Measurements from ENCODE around the gene SRPK1. TPM values are rescaled to one million over a fixed set of nuclear protein-coding genes. Genes with fewer than 3 reads are reported as not detected.

Gene SRPK1
- total RNA-seq, 4 donors from 2014 or later, result 107 to 155 (median 110) TPM

Other genes with a start within 250 kb of the SRPK1 start
- gene FKBP5, start 232.2 kb downstream of the SRPK1 start, total RNA-seq, result 100 to 1,000 TPM in 3 of 4 donors, 10 to 100 TPM in 1; 82.8 to 299 (median 254) TPM
- 1 to 10 TPM in 1 of 4 donors, under 1 TPM in 1, not detected in 2; 0.68 to 1.5 TPM for gene ARMC12, start 184.1 kb downstream of the SRPK1 start, total RNA-seq
- gene CLPSL2, start 144.5 kb downstream of the SRPK1 start, total RNA-seq, result not detected
- not detected for gene CLPSL1, start 140.1 kb downstream of the SRPK1 start, total RNA-seq
- not detected for gene CLPS, start 123.8 kb downstream of the SRPK1 start, total RNA-seq
- gene LHFPL5, start 115.7 kb downstream of the SRPK1 start, total RNA-seq, result not detected
- 1 to 10 TPM in 2 of 4 donors, not detected in 2; 1.1 to 2.6 TPM for gene SLC26A8, start 103.5 kb upstream of the SRPK1 start, total RNA-seq
- 100 to 1,000 TPM in 2 of 4 donors, 10 to 100 TPM in 2; 82.2 to 132 (median 112) TPM for gene MAPK14, start 106.7 kb upstream of the SRPK1 start, total RNA-seq
- gene MAPK13, start 209.4 kb upstream of the SRPK1 start, total RNA-seq, result 100 to 1,000 TPM in 3 of 4 donors, 10 to 100 TPM in 1; 67.7 to 200 (median 146) TPM